Hematopoietic multipotent progenitor cell treated with erythropoietin and hydrocortisone succinate and interleukin-3 and kit ligand, for 17 days (in vitro differentiated cells): ENCODE results near the gene RTTN.

Experiments
- DNase-seq: peaks from one replicate; pipeline ENCODE4 v3.0.0-alpha.2; 2015; ENCODE audit warnings: low spot score

The RTTN gene

GRCh38 chr18:70197844-70198243 is 7.6 kb downstream of the RTTN start:
- no peak for DNase-seq

GRCh38 chr18:70197026-70197425 is 8.5 kb downstream of the RTTN start:
- no peak for DNase-seq

- peak; percentile 21 for DNase-seq
Observed at GRCh38 chr18:70195852-70196434, 9.5 kb downstream of the RTTN start.

- peak; percentile 8 for DNase-seq
Observed at GRCh38 chr18:70195014-70195614, 10.4 kb downstream of the RTTN start.

DNA sequence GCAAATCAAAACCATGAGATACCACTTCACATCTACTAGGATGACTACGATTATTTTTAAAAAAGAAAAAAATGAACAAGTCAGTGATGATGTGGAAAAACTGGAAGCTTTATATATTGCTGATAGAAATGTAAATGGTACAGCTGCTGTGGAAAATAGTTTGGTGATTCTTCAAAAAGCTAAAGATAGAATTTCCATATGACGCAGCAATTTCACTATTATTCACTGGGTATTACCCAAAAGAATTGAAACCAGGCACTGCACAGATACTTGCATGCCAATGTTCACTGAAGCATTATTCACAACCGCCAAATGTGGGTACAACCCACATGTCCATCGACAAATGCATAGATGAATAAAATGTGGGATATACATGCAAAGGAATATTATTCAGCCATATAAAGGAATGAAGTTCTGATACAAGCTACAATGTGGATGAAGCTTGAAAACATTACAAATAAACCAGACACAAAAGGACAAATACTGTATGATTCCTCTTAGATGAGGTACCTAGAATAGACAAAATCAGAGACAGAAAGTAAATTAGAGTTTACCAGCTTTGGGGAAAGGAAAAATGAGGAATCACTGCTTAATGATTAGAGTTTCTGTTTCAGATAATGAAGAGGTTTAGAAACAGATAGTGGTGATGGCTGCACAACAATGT is 11.1 kb downstream of the RTTN start:
- no peak for DNase-seq

- no peak for DNase-seq
Observed at GRCh38 chr18:70190529-70190928, 15.0 kb downstream of the RTTN start.

DNA sequence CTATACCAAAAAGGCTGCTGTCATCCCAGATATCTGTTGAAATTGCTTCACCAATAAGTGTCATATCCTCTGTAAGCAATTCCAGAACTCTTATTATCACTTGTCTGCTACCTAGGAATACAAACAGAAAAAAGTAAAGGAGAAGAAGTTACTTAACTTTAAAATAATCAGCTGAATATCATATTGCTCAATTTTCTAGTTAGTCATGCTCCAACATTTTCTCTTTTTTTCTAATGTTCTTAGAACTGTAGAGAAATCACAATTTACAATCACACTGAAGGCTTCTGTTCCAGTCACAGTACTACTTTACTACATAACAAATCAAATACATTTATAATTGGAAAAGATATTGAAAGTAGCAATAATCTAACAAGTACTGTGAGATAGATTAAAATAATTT is 17.4 kb downstream of the RTTN start:
- no peak for DNase-seq

DNA sequence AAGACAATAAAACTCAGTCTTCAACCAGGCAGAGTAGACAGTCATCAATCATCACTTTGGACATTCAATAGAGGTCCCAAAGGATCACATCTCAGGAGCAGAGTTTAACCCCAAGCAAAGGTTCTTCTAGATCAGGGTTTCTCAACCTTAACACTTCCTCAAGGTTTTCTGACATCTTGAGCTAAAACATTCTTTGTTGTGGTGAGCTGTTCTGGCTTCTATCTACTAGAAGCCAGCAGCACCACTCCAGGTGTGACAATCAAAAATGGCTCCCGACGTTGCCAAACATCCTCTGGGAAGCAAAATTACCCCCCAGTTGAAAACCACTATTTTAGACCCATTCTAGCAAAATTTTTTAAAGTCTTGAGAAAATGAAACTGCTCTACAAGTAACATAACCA is 22.0 kb downstream of the RTTN start:
- no peak for DNase-seq

DNA sequence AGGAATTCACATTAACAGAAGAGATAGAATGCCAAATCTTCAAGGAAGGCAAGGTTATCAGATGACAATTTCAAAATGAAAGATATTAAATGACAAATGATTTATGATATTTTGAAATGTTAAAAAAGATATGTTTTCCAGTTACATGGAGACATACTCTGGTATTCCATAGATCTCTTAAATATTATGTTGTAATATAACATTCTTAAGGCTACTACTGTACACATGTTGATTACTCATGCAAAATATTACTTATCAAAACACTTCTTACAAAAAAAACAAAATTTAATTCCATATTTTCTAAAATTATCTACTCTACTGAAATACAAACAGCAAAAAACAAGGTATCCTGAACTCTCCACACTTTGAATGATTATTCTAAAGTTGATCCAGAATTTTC is 22.9 kb downstream of the RTTN start:
- DNase-seq = no peak

DNA sequence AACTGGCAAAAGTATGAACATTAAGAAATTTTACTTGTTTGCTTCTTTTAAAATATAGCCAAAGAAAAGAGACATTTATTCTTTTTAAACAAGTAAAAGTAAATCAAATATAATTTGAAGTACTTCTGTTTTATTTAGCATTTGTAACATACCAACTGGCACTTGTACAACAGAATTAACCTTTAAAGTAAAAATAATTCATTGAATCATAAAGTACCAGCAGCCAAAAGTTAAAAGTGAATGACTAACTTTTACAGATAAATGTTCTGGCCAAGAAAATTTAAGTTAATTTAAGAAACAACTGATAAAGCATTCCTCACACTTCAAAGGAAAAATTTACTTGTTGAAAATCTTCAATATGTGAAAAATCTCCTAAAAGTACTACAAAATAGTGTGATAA is 23.8 kb downstream of the RTTN start:
- DNase-seq = no peak

DNA sequence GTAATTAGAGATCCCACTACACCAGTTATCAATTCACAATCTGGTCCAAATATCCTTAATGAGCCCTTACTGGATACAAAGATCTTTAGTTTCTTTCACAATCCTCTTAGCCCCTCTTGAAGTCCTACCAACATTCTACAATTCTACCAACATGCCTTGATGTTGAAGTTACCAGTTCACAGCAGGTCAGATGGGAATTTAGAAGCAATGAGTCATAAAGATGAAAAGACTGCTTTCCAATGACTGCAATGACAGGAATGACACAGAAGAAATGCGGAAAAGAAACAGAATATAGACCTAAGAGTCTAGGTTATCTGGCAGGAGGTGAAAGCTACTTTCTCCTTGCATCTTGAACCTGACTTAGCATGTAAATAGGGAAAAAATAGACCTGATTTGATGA is 24.5 kb downstream of the RTTN start:
- DNase-seq = no peak

DNA sequence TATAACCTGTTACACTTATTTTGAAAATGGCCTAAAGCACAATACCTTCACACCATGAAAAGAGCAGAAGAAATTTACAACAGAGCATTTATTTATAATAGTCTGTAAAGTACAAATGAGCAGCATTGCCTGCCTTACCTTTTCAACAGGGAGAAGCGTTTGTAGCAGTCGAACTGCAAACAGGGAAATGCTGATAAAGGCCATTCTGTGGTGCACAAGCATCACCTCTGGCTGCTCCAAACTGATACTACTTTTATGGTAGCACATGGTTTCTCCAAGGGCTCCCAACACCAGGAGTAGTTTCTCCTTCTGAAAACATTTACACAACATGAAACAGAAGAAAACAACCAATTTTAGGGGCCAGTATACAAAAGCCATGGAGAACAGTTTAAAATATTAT is 28.9 kb downstream of the RTTN start:
- DNase-seq = no peak

DNA sequence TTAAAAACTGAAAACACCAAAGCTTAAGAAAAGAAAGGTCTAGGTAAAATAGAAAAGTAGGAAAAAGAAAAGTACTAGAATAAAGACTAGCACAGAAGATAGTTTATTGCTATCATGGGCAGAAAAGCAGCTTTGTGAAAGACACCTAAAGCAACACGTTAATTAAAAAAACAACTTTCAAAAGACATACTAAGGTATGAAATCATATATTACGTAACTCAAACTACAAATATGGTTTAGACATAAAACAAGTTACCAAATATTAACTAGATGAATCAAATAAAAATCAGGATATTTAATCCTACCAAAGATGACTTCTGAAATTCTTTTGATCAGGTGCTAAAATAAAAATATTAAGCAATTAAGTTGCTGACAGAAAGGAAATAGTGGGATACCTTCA is 30.3 kb downstream of the RTTN start:
- no peak for DNase-seq

- DNase-seq = no peak
Observed at GRCh38 chr18:70172225-70172624, 33.3 kb downstream of the RTTN start.

GRCh38 chr18:70169747-70170146 is 35.7 kb downstream of the RTTN start:
- DNase-seq = no peak

DNA sequence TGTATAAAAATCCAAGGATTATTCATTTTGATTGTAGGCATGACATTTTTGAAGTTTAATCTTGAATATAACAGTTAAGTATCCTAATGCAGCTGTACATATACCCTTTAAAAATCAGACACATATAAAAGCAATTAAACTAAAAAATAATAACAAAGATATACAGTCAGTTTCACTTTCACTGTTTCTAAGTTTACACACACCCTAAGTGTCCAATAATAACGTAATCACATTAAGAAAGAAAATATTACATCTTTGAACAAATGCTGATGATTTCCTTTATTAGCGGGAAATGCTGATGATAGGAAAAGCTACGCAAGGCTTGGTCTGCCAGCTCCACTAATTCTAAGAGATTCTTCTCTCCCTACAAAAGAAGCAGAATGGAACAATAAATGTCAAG is 38.8 kb downstream of the RTTN start:
- no peak for DNase-seq

DNA sequence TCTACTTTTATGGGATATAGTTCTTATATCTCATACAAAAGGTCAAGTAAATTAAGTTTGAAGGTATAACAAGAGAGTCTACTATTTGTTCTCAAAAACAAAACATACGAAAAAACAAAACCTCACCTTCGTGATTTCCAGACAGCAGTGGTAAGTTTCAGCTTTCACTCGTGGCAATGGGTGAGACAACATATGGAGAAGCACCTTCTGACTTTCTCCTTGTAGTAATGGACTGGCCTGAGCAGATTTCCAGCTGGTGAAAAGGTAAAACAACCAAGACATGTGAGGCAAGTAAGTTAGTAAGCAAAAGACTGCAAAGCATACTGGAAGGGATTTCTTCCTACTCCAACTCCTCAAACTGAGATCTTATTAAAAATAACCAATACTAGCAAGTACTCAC is 39.6 kb downstream of the RTTN start:
- no peak for DNase-seq

- no peak for DNase-seq
Observed at GRCh38 chr18:70160073-70160678, 45.3 kb downstream of the RTTN start.

- no peak for DNase-seq
Observed at GRCh38 chr18:70158992-70159717, 46.3 kb downstream of the RTTN start.

GRCh38 chr18:70156886-70157285 is 48.6 kb downstream of the RTTN start:
- no peak for DNase-seq

GRCh38 chr18:70154591-70155194 is 50.8 kb downstream of the RTTN start:
- no peak for DNase-seq

GRCh38 chr18:70151614-70152013 is 53.9 kb downstream of the RTTN start:
- DNase-seq = no peak
